Adrenal gland (tissue), 5 donors: ENCODE data around the gene PACSIN2.

Experiments used
- POLR2A ChIP-seq, 2 donors: fragments of 450-650 bp; IDR thresholded peaks; one replicate each; pipeline ENCODE4 v1.6.1; 2017; ENCODE audit warnings: antibody characterized with exemption in 2 of 2, mild to moderate bottlenecking in 2 of 2, moderate library complexity in 1 of 2
- TF ChIP-seq, protein P1 (sequence below), 6 experiments: fragments of 450-650 bp in 4 of 6; fragments of 200-600 bp in 2 of 6; sonication (generic) in 1 of 6; IDR thresholded peaks; 1 replicate in 5 of 6; 2 replicates in 1 of 6; pipeline versions ENCODE4 v1.5.1 to v1.8.0; 2016 to 2021; ENCODE audit warnings: antibody characterized with exemption in 6 of 6, mild to moderate bottlenecking in 2 of 6, moderate library complexity in 1 of 6
- donor health status: DM: no; HTN: no; CAD: no.

DNA sequence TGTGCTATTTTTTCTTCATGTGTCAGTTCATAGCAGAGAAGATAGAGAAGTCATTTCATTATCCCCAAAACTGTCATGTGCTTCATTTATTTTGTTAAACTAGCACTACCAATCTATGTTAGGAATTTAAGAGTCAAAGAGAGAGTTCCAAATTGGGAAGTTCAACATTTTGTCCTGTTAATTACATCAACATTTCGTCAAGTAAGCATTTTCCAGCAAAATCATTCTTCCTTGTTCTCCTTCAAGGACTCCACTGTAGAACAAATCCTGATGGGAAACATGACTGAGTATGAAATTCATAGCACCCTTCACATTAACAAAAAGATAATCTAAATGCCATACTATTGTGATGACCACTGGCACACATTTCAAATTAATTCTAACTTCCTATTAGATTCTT is 59.1 kb downstream of the PACSIN2 start:
- TF ChIP-seq, protein P1, sequence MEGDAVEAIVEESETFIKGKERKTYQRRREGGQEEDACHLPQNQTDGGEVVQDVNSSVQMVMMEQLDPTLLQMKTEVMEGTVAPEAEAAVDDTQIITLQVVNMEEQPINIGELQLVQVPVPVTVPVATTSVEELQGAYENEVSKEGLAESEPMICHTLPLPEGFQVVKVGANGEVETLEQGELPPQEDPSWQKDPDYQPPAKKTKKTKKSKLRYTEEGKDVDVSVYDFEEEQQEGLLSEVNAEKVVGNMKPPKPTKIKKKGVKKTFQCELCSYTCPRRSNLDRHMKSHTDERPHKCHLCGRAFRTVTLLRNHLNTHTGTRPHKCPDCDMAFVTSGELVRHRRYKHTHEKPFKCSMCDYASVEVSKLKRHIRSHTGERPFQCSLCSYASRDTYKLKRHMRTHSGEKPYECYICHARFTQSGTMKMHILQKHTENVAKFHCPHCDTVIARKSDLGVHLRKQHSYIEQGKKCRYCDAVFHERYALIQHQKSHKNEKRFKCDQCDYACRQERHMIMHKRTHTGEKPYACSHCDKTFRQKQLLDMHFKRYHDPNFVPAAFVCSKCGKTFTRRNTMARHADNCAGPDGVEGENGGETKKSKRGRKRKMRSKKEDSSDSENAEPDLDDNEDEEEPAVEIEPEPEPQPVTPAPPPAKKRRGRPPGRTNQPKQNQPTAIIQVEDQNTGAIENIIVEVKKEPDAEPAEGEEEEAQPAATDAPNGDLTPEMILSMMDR (IDR thresholded peaks at IDR 0.05), result no peak
- no peak for TF ChIP-seq POLR2A (IDR thresholded peaks at IDR 0.05)
